H1 (cell line): ENCODE measurements around the gene ADGRL2. TPM values are rescaled to one million over a fixed set of nuclear protein-coding genes. Genes with fewer than 3 reads are reported as not detected.

Source experiments
- CTCF ChIA-PET: fragments of 300-600 bp; sonication (Branson Sonifier 250); formaldehyde crosslinking; loops from one replicate; lab custom pipeline; 2021; ENCODE audit not compliant: partially characterized antibody; lab: Charles Lee
- POLR2A ChIA-PET: fragments of 300-600 bp; sonication (Branson Sonifier 250); formaldehyde crosslinking; loops from one replicate; lab custom pipeline; 2021; ENCODE audit warnings: inconsistent platforms; ENCODE audit not compliant: partially characterized antibody; lab: Charles Lee
- DNase-seq, 2 experiments: peaks; one replicate each; pipeline versions ENCODE4 v3.0.0 to v3.0.0-alpha.2; 2010 to 2022; ENCODE audit warnings: low spot score in 2 of 2, low read depth in 1 of 2, mixed read lengths in 1 of 2
- FAIRE-seq: peaks from 2 replicates; lab custom pipeline; 2011; peaks lifted over from hg19 to GRCh38; lab: Jason Lieb, UNC
- H2AFZ ChIP-seq: 2 replicates; pipeline ENCODE4 v1.8.1; 2012; ENCODE audit warnings: low read length, inconsistent platforms
- H2AK5ac ChIP-seq: 2 replicates; pipeline ENCODE4 v1.6.1; 2013; ENCODE audit warnings: low read depth, low read length
- H2BK120ac ChIP-seq: replicated peaks from 2 replicates; pipeline ENCODE3; 2013; ENCODE audit warnings: low read depth, low read length, inconsistent platforms
- H2BK12ac ChIP-seq: 2 replicates; pipeline ENCODE4 v1.6.1; 2013; ENCODE audit warnings: low read depth, low read length
- H2BK15ac ChIP-seq: 2 replicates; pipeline ENCODE4 v1.6.1; 2013; ENCODE audit warnings: low read length
- H2BK20ac ChIP-seq: 2 replicates; pipeline ENCODE4 v1.6.1; 2013; ENCODE audit warnings: low read length
- H2BK5ac ChIP-seq: 2 replicates; pipeline ENCODE4 v1.6.1; 2013; ENCODE audit warnings: low read depth, low read length
- H3K14ac ChIP-seq: 2 replicates; pipeline ENCODE4 v1.6.1; 2013; ENCODE audit warnings: inconsistent platforms; ENCODE audit not compliant: insufficient read length
- H3K18ac ChIP-seq: 2 replicates; pipeline ENCODE4 v1.6.1; 2013; ENCODE audit warnings: low read length; ENCODE audit errors: extremely low read depth
- H3K23ac ChIP-seq: 2 replicates; pipeline ENCODE4 v1.6.1; 2013; ENCODE audit warnings: inconsistent platforms; ENCODE audit not compliant: insufficient read length
- H3K23me2 ChIP-seq: 2 replicates; pipeline ENCODE4 v1.6.1; 2013; ENCODE audit warnings: low read depth, low read length
- H3K27ac ChIP-seq: 2 replicates; pipeline ENCODE4 v1.6.1; 2011; ENCODE audit warnings: low read depth, low read length, inconsistent platforms
- H3K27me3 ChIP-seq, 4 experiments: replicated peaks in 1 of 4; 1 replicate in 1 of 4; 2 replicates in 3 of 4; pipeline versions ENCODE4 v1.6.1 to v1.8.1; 2011 to 2013; ENCODE audit warnings: low read length in 3 of 4, mild to moderate bottlenecking in 3 of 4, inconsistent platforms in 2 of 4, mixed read lengths in 2 of 4, moderate library complexity in 1 of 4; ENCODE audit not compliant: control insufficient read depth in 3 of 4, insufficient read depth in 3 of 4; ENCODE audit errors: extremely low read depth in 1 of 4
- H3K36me3 ChIP-seq, 4 experiments: 2 replicates each; pipeline versions ENCODE4 v1.6.1 to v1.8.1; 2011 to 2013; ENCODE audit warnings: mild to moderate bottlenecking in 4 of 4, low read length in 3 of 4, moderate library complexity in 2 of 4, control low read depth in 1 of 4, inconsistent platforms in 1 of 4; ENCODE audit not compliant: insufficient read depth in 4 of 4, control insufficient read depth in 2 of 4
- H3K4ac ChIP-seq: replicated peaks from 2 replicates; pipeline ENCODE3; 2013; ENCODE audit warnings: low read length, low read depth, mixed read lengths, inconsistent platforms; ENCODE audit not compliant: insufficient read length
- H3K4me1 ChIP-seq, 4 experiments: replicated peaks in 1 of 4; 1 replicate in 1 of 4; 2 replicates in 3 of 4; pipeline versions ENCODE4 v1.6.1 to v1.8.1; 2011 to 2013; ENCODE audit warnings: low read length in 3 of 4, inconsistent platforms in 2 of 4, mixed read lengths in 1 of 4; ENCODE audit not compliant: insufficient read depth in 4 of 4, control insufficient read depth in 3 of 4
- H3K4me2 ChIP-seq, 2 experiments: 2 replicates each; pipeline versions ENCODE4 v1.6.1 to v1.8.1; 2011 to 2013; ENCODE audit warnings: low read depth in 2 of 2, low read length in 2 of 2, control low read depth in 1 of 2, inconsistent platforms in 1 of 2, mild to moderate bottlenecking in 1 of 2; ENCODE audit not compliant: insufficient read depth in 1 of 2
- H3K4me3 ChIP-seq, 4 experiments: fragments of 200-600, 300-600 bp in 1 of 4; sonication (generic), shearing (Covaris generic), sonication (Bioruptor Twin) in 1 of 4; 2 replicates each; pipeline versions ENCODE4 v1.5.1 to v1.8.1; 2011 to 2016; ENCODE audit warnings: low read length in 4 of 4, low read depth in 3 of 4, control low read depth in 2 of 4, inconsistent platforms in 2 of 4, mild to moderate bottlenecking in 2 of 4, mixed read lengths in 1 of 4, moderate library complexity in 1 of 4; ENCODE audit not compliant: insufficient read depth in 2 of 4; ENCODE audit errors: extremely low read depth in 1 of 4
- H3K56ac ChIP-seq: replicated peaks from 2 replicates; pipeline ENCODE3; 2013; ENCODE audit warnings: low read depth, mild to moderate bottlenecking, mixed read lengths, low read length, inconsistent platforms; ENCODE audit not compliant: insufficient read length
- H3K79me1 ChIP-seq: 2 replicates; pipeline ENCODE4 v1.6.1; 2013; ENCODE audit warnings: low read depth, low read length, control low read depth
- H3K79me2 ChIP-seq, 2 experiments: 2 replicates each; pipeline versions ENCODE4 v1.6.1 to v1.8.1; 2012 to 2013; ENCODE audit warnings: low read length in 2 of 2, mild to moderate bottlenecking in 2 of 2, inconsistent platforms in 1 of 2; ENCODE audit not compliant: insufficient read depth in 2 of 2, control insufficient read depth in 1 of 2
- H3K9ac ChIP-seq, 4 experiments: replicated peaks in 1 of 4; 1 replicate in 1 of 4; 2 replicates in 3 of 4; pipeline versions ENCODE4 v1.6.1 to v1.8.1; 2011 to 2013; ENCODE audit warnings: low read depth in 3 of 4, low read length in 3 of 4, control low read depth in 2 of 4, mild to moderate bottlenecking in 2 of 4, moderate library complexity in 2 of 4, inconsistent platforms in 1 of 4; ENCODE audit errors: extremely low read depth in 1 of 4
- H3K9me3 ChIP-seq, 2 experiments: 2 replicates each; pipeline versions ENCODE4 v1.6.1 to v1.8.1; 2012 to 2013; ENCODE audit warnings: mild to moderate bottlenecking in 2 of 2, moderate library complexity in 2 of 2, control low read depth in 1 of 2, inconsistent platforms in 1 of 2, low read depth in 1 of 2, low read length in 1 of 2, mixed read lengths in 1 of 2; ENCODE audit not compliant: insufficient read depth in 2 of 2
- H4K20me1 ChIP-seq, 2 experiments: replicated peaks in 1 of 2; 2 replicates each; pipeline versions ENCODE3 to v1.8.1; 2011 to 2013; ENCODE audit warnings: inconsistent platforms in 2 of 2, low read length in 2 of 2, mild to moderate bottlenecking in 1 of 2; ENCODE audit not compliant: insufficient read depth in 2 of 2, control insufficient read depth in 1 of 2
- H4K5ac ChIP-seq: 2 replicates; pipeline ENCODE4 v1.6.1; 2013; ENCODE audit warnings: low read length, low read depth, mixed read lengths, inconsistent platforms; ENCODE audit not compliant: insufficient read length
- H4K8ac ChIP-seq: 2 replicates; pipeline ENCODE4 v1.8.0; 2013; ENCODE audit warnings: mild to moderate bottlenecking, moderate library complexity, low read length, inconsistent platforms; ENCODE audit not compliant: insufficient read depth; ENCODE audit errors: extremely low read depth
- H4K91ac ChIP-seq: replicated peaks from 2 replicates; pipeline ENCODE3; 2013; ENCODE audit warnings: low read length, mixed read lengths, inconsistent platforms; ENCODE audit not compliant: insufficient read length
- GABPA ChIP-seq: IDR thresholded peaks from 2 replicates; pipeline ENCODE4 v1.6.1; 2011; ENCODE audit warnings: mild to moderate bottlenecking, low read length, moderate library complexity, borderline replicate concordance; ENCODE audit not compliant: insufficient read depth
- KDM4A ChIP-seq: IDR thresholded peaks from one replicate; pipeline ENCODE4 v1.7.1; 2012; ENCODE audit warnings: low read depth, mild to moderate bottlenecking, moderate library complexity, low read length, inconsistent platforms; ENCODE audit not compliant: severe bottlenecking
- POU5F1 ChIP-seq: IDR thresholded peaks from 2 replicates; pipeline ENCODE4 v1.6.1; 2011; ENCODE audit warnings: low read depth, mild to moderate bottlenecking, low read length, moderate library complexity
- TAF7 ChIP-seq: optimal IDR thresholded peaks from 2 replicates; pipeline ENCODE3; 2011; ENCODE audit warnings: low read depth, mild to moderate bottlenecking, inconsistent platforms, low read length, moderate library complexity, borderline replicate concordance
- polyA plus RNA-seq, 7 experiments: library from polyadenylated mRNA; depleted of rRNA in 3 of 7; stranded (reverse) in 5 of 7; unstranded in 2 of 7; fragments of >200 nt in 5 of 7; fragments of 200-250 nt in 2 of 7; gene quantifications; 1 replicate in 5 of 7; 2 replicates in 1 of 7; 4 replicates in 1 of 7; pipeline versions ENCODE4 v1.2.1 to v1.2.3, GENCODE V29; 2011 to 2013; ENCODE audit warnings: missing spikeins in 2 of 7, mixed read lengths in 2 of 7
- total RNA-seq: library from RNA; stranded (reverse); fragmentation: NEBNext Ultra II Directional; extraction: Animal tissue kit (Norgen Biotek cat#: 25700); gene quantifications from 2 replicates; pipeline ENCODE4 v1.2.1, GENCODE V29; 2021

ADGRL2 gene
- total and polyA plus RNA-seq, 2 of the 8 experiments (the other 6 are each of a cell fraction or from before 2014, with no cell fraction given), result 113 to 124 TPM

DNA sequence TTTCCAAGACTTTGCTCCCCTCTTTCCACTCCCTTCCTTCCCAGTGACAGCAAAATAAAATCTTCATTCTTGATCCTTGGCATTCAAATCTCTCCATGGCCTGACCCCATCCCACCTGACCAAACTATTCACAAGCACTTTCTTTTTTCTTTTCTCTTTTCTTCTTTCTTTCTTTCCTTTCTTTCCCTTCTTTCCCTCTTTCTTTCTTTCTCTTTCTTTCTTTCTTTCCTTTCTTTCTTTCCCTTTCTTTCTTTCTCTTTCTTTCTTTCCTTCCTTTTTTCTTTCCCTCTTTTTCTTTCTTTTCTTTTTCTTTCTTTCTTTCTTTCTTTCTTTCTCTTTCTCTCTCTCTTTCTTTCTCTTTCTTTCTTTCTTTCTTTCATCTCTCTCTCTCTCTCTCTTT, 207.1 kb downstream of the ADGRL2 start:
- no peak overlapping the region for H3K14ac ChIP-seq
- no peak overlapping the region for H3K56ac ChIP-seq
- H3K9ac ChIP-seq, result no peak overlapping the region
- no peak overlapping the region for H3K4ac ChIP-seq
- H2BK12ac ChIP-seq, result no peak overlapping the region
- H3K27me3 ChIP-seq, result no peaks in the 10 kb centered on the region
- no peak for FAIRE-seq
- H4K20me1 ChIP-seq, result no peaks in the 10 kb centered on the region
- H4K8ac ChIP-seq, result no peak overlapping the region
- no peak overlapping the region for H2BK20ac ChIP-seq
- H3K23ac ChIP-seq, result no peak overlapping the region
- no peak overlapping the region for H3K27ac ChIP-seq
- H3K4me1 ChIP-seq, result no peaks in the 10 kb centered on the region
- DNase-seq, result no peak
- H3K18ac ChIP-seq, result no peak overlapping the region
- no peak overlapping the region for H4K5ac ChIP-seq
- CTCF ChIA-PET, result no interaction called here
- no peaks in the 10 kb centered on the region for H3K36me3 ChIP-seq
- no peak overlapping the region for H2AFZ ChIP-seq
- no peaks in the 10 kb centered on the region for H3K9me3 ChIP-seq
- no peak overlapping the region for H2AK5ac ChIP-seq
- H2BK5ac ChIP-seq, result no peak overlapping the region
- H2BK120ac ChIP-seq, result no peak overlapping the region
- H3K79me1 ChIP-seq, result no peaks in the 10 kb centered on the region
- TF ChIP-seq TAF7 (no peak), GABPA (no peak), KDM4A (no peak), POU5F1 (no peak)
- H2BK15ac ChIP-seq, result no peak overlapping the region
- no peak overlapping the region for H3K4me2 ChIP-seq
- H3K79me2 ChIP-seq, result no peaks in the 10 kb centered on the region
- H3K4me3 ChIP-seq, result no peak overlapping the region
- H3K23me2 ChIP-seq, result no peaks in the 10 kb centered on the region
- no peak overlapping the region for H4K91ac ChIP-seq
- POLR2A ChIA-PET, result no interaction called here
